Measurements from ENCODE around the gene CREB3L2.

Gene CREB3L2

DNA sequence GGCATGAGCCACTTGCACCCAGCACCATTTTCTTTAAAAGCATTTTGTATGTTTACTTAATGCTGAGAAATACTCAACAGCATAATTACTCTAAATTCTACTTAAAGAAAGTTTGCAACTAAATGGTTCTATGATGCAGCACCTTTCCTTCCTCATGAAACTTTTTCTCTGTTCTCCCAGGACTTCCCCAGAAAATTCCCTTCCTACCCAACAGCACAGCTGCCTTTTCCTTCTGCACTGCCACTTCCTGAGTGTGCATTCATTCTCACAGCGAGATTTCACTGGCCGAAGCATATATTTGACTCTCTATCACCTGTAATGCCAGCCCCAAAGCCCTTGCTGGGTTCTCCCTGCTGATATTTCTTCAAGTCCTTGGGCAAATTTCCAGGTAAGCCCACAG, 113.6 kb downstream of the CREB3L2 start:
- no peak for DNase-seq

GRCh38 chr7:137886746-137887145, 115.1 kb downstream of the CREB3L2 start:
- DNase-seq, result no peak

DNA sequence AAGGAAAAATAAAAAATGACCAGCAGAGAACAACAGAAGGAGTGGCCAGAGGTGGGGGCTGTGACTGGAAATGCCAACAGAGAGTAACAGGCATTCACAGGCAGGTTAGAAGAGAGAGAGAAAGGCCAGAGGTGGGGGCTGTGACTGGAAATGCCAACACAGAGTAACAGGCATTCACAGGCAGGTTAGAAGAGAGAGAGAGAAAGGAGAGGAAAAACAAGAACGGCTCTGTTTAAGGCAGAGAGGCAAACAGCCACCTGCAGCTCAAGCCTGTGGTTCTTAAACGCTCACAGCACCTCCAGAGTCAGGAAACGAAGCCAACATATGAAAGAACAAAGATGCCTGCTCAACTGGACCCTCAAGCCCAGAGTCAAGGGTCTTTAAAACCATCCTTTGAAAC, 115.6 kb downstream of the CREB3L2 start:
- DNase-seq, result no peak

GRCh38 chr7:137885678-137886077, 116.2 kb downstream of the CREB3L2 start:
- no peak for DNase-seq

DNA sequence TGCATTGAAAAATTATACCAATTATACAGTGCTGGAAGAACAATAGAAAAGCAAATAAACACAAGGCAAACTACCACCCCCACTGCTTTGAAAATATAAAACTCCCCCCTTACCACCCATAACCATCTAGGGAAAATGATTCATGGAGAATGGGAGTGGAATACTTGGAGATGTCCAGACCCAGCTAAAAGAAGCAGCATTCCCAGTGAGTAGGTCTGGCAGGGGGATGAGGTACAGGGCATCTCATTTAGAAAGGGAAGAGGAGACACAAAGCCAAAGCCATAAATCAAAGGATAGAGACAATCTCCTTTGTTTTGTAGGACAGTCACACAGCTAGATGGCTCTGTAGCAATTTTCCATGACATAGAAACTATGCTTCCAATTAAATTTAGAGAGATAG, 119.1 kb downstream of the CREB3L2 start:
- no peak for DNase-seq

GRCh38 chr7:137882261-137882668, 119.6 kb downstream of the CREB3L2 start:
- no peak for DNase-seq

GRCh38 chr7:137881607-137882260, 120.2 kb downstream of the CREB3L2 start:
- no peak for DNase-seq

DNA sequence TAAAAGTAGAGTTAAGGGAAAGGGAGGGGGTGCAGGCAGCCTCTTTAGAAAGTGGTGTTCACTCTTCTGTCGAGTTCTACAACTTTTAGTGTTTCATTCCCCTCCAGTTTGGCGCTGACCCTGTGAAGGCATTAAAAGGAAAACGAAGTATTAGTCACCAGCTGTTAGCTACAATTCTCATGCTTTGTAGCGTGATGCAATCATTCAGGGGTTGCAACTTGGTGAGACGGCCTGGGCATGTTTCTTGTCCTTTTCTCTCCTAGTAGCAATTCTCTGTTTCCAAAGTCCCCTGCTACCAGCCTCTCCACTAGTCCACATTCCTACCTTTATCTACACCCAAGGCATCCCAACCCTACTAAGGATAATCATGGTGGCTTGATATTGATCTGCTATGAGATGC, 121.5 kb downstream of the CREB3L2 start:
- no peak for DNase-seq

GRCh38 chr7:137879357-137880158, 122.3 kb downstream of the CREB3L2 start:
- DNase-seq, result no peak

DNA sequence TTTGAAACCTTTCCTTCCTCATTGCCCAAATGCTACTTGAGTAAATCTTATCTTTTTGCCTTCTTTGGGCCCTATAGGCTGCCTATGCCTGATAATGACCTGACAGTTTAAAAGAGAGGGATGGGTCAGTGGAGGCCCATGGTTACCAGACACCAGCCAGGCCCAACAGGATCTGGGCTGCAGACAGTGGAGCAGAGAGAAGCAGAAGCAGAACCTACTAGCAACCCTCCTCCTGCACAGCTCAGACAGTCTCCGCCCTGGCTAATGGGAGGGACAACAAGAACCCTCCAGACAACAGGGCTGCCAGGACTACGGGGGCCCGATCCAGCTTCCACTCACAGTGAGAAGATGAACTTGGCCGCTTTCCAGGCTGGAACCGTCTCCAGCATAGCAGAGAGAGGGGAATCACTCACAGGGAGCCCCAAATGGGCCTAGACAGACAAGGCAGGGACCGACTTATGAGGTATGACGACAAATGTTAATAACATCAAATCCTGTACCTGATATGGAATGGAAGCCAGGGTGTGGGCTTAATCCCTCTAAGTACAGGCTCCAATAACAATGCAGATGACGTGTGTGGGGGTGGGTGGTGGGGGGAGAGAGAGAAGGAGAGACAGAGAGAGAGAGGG, 123.4 kb downstream of the CREB3L2 start:
- peak; percentile 28 for DNase-seq

- peak; percentile 79 for DNase-seq
Measured at GRCh38 chr7:137877027-137877675, 124.7 kb downstream of the CREB3L2 start.

DNA sequence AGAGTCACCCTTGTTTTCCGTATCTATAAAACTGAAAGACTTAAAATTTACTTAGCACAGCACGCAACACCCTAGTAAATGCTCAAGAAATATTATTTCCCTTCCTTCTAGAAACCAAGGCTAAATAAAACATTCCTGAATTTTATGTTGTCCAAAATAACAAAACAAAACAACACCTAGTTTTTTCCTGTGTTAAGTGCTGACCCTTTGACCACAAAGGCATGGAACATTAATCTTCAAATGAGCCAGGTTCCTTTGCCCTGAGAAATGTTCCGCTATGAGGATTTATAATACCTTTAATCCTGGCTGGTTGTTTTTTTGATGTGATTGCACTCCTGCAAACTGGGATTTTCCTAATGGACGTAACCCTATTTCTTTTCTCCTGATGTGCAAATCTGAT, 126.1 kb downstream of the CREB3L2 start:
- peak; percentile 11 for DNase-seq

DNA sequence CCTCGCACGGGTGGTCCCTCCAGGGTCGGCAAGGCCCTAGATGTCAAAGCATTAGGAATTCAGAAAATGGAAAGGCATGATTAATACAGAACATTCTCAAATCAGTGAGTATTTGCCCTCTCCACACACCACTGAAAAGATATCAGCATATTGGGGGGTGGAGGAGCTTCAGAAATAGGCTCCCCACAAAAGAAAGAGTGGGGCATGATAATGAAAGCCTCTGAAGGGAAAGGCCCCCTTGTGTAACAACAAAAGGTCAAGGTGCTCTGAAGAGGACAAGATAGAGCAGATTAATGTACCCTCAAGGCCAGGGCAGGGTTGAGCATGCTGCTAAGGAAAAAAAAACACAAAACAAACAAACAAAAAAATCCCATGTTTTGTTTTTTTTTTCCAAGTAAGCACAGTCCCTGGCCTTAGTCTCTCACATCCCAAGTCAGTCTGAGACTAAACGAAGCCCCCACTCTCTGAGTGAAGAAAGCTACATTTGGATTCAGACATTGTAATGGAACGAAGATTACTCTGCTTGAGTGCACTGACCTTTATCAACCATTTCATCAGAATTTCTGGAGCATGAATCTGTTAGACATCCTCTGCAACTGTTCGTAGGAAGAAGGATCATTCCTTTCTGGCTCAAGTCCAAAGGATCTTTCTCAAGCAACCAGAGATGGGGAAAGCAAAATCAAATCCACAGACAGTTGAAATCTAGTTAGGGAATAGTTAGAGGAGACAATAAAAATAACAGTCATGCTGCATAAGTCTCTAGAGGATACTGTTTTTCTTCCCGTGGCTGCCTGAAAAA, 127.7 kb downstream of the CREB3L2 start:
- DNase-seq, result peak; percentile 27

- no peak for DNase-seq
Measured at GRCh38 chr7:137873524-137873923, 128.4 kb downstream of the CREB3L2 start.

DNA sequence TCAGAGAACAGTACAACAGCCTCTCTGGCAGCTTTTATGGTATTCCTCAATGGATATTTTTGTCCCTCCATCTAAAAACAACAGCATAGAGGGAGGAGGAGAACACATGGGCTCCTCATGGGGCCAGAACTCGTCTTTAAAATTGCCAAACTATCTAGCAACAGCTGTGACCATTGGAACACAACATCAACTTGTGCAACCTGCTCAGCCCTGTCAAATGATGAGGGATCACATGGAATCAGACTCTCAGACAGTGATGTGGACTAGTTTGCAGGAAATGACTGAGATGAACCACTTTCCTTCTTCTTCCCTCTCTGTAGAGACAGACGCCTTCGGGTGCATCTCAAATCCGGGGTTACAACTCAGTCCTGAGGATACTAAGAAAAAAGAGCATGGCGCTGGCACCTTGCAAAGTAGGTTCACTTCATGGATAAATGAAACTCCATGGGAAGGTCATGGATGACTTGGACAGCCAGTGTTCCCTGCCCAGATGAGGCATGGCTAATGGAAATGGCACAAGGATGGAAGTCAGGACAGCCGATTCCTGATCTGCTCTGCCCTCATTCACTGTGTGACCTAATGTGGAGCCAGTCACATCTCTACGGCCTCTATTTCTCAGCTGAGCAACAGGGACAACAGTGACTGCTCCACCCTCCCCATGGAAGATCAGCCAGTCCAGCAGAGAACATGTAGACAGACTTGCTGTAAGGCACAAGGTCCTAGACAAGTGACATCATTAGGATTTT, 130.5 kb downstream of the CREB3L2 start:
- DNase-seq, result no peak

- no peak for DNase-seq
Measured at GRCh38 chr7:137870684-137871083, 131.2 kb downstream of the CREB3L2 start.

DNA sequence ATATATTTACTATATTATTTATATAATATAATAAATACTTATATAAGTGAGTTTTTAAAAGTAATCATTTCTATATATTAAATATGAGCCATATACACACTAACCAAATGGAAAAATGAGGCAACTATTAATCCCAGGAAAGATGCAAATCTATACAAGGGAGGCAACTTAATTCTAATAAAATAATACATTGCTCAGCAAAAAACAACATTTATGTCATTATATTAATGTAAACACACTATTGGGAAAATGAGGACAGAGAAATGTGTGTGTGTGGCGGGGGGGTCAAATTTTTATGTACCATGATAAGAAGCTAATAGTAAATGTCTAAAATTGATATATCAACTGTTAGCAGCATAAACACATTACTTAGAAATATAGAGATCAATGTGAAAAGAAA, 131.8 kb downstream of the CREB3L2 start:
- no peak for DNase-seq

DNA sequence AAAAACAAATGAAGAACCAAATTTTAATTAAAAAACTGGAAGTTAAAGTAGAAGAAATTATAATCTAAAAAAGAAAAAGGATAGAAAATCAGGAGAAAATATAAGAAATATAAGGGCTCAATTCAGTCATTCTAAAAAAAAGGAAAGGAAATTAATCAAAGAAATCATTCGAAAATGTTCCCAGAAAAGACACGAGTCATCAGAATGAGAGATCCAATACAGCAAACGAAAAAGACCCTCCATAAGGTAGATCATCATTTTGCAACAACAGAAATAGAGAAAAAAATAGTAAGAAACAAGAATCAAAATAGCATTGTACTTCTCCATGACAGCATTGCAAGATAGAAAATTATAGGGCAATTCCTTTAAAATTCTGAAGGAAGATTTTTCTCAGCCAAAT, 132.6 kb downstream of the CREB3L2 start:
- no peak for DNase-seq

DNA sequence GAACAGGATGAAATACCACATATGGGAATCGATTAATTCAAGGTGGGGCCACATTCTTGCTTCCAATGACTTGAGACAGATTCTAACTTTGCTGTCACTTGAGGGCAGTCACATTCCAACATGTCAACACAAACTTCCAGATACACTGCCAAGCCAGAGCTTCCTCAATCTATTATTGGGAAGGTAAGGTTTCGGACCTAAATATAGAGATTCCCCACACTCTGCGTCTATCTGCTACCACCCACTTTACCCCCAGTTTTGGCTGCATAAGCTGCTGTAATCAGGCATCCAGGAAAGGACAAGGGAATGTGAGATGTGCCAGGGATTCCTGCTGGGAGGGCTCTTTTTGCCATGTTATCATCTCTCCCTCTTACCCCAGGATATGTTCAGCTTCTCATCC, 134.6 kb downstream of the CREB3L2 start:
- DNase-seq, result no peak

- DNase-seq, result no peak
Measured at GRCh38 chr7:137865764-137866163, 136.1 kb downstream of the CREB3L2 start.

GRCh38 chr7:137862964-137863363, 138.9 kb downstream of the CREB3L2 start:
- DNase-seq, result no peak

DNA sequence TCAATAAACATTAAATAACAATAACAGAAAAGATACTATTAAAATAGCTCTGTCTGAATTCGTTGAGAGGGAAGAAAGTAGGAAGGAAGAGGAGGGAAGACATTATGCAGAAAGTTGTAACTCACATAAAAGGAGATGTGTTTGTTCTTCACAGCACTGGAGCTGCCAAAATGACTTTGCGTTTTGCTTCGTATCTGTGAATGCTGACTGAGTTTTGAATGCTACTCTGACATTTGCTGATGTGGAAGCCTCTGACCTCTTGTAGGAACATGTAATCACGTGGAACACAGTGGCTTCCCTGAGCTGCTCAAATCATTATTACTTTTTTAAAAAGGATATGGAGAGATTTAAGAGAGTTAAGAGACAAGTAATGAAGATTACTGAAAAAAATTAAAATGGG, 139.5 kb downstream of the CREB3L2 start:
- DNase-seq, result no peak

All from DMS79 treated with DMSO at 0.1 percent for 48 hours (cell line).